Stimulated activated CD4-positive, alpha-beta T cell treated with anti-CD3 and anti-CD28 coated beads, Interleukin-2, amount 100 ng/mL, for 48 hours (primary cell): ENCODE measurements around the gene TRIM14.
"Not testable (repeated sequence)": the region's sequence is repeated elsewhere in the genome, so short reads cannot be mapped to it uniquely, and the experiment has no call there.

Source experiments
- DNase-seq, 2 donors: peaks; one replicate each; pipeline ENCODE4 v3.0.0-alpha.2; 2020

TRIM14 gene

DNA sequence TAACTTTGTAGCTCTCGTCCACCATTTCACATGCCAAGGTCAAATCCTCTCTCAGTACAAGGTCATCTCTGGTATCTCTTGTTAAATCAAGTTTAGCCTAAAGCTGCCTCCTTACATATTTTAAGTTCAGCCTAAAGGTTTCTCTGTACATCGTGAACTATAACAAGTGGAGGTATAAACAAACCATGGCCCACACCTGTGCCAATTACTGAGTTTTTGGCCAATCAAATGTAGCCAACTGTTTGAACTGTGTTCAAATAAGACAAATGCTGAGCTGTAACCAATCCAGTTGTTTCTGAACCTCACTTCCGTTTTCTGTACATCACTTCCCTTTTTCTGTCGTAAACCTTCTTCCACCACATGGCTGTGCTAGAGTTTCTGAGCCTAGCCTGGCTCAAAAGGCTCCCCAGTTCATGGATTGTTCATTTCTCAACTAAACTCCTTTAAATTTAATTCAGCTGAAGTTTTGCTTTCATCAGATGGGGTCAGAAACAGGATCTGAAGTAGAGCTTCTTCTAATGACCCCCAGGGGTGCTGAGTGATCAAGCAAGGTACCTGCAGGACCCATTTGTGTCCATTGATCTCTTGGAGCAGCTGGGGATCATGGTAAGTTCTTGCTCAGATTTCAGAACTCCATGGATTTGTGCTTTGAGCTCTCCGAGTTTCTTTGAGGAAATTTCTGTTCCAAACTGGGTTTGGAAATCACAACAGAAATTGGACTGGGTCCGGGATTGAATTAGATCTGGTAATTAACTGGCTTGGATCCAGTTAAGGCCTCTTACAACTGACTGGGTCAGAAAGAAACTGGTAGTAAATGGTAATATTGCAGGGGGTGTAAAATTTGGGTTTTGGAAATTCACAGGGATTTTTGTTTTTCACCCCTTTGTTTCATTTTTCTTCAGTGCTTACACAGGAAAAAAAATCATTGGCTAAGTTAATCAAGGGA, 73.5 kb downstream of the TRIM14 start:
- no peak for DNase-seq

DNA sequence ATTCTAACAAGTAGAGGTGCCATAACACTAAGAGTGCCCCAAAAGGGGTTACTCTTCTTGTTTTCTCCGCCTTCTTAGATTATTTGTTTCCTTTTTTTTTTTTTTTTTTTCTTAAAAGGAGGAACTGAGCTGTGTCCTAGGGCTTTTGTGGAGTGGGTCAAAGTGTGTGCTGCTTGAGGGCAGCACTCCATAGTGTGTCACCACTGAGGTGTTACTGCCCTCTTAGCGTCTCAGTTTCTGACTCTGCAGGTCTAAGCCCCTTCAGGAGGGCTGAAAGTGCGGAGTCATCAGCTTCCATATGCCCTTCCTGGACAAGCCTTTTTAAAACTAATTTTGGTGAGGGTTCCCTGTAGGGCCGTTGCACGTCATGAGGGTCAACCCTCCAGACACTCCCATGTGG, 75.1 kb downstream of the TRIM14 start:
- DNase-seq = no peak

DNA sequence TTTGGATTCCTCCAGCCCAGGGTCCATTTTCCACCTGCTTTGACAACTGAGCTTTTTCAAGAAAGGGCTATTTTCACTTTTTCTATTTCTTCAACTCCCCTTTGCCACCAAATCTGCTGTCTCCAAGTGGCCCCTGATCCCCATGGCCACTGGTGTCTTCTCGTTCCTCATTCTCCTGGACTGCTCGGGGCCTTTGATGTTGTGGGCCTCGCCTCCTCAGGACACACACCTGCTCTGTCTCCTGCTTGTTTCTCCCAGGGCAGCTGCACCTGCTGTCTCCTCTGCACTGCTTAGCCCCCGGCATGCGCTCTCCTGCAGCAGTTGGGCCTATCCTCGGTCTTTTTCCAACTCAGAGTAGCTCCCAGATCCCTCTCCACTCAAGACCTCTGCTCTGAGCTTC, 78.8 kb downstream of the TRIM14 start:
- DNase-seq = no peak

DNA sequence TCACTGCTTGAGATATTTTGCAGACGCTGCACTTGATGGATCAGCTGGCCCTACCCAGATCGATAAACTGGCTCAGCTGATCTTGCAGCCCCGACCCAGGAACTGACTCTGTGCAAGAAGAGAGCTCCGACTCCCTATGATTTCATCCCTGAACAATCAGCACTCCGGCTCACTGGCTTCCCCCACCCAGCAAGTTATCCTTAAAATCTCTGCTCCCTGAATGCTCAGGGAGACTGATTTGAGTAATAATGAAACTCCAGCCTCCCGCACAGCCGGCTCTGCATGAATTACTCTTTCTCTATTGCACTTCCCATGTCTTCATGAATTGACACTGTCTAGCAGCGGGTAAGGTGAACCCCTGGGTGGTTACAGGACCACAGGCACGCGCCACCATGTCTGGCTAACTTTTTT, 79.4 kb downstream of the TRIM14 start:
- DNase-seq = no peak

DNA sequence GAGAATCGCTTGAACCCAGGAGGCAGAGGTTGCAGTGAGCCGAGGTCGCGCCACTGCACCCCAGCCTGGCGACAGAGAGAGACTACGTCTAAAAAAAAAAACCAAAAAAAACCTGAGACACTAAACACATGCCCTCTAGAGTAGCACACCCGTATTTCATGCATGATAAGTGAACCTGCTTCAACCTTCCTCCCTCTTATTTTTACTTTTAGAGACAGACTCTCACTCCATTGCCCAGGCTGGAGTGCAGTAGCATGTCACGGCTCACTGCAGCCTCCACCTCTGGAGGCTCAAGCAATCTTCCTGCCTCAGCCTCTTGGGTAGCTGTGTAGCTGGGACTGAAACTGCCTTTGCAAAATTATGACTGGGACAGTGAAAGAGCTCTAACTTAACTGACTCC, 80.1 kb downstream of the TRIM14 start:
- DNase-seq = no peak

DNA sequence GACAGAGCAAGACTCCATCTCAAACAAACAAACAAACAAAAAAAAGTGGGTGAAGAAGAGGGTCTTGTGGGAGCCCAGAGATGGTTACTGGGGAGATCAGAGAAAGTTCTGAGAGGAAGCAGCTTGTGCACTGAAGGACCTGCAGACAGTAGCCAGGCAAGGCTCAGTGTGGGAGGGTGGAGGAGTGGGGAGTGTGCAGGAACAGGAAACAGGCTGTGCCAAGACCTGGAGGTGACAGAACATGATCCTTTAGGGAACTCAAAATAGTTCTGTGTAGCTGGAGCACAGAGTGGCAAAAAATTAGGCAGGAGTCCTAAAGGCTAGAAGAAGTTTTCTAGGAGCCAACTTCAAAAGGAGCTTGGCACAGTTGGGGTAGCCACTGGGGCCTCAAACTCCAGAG, 81.7 kb downstream of the TRIM14 start:
- DNase-seq = no peak

DNA sequence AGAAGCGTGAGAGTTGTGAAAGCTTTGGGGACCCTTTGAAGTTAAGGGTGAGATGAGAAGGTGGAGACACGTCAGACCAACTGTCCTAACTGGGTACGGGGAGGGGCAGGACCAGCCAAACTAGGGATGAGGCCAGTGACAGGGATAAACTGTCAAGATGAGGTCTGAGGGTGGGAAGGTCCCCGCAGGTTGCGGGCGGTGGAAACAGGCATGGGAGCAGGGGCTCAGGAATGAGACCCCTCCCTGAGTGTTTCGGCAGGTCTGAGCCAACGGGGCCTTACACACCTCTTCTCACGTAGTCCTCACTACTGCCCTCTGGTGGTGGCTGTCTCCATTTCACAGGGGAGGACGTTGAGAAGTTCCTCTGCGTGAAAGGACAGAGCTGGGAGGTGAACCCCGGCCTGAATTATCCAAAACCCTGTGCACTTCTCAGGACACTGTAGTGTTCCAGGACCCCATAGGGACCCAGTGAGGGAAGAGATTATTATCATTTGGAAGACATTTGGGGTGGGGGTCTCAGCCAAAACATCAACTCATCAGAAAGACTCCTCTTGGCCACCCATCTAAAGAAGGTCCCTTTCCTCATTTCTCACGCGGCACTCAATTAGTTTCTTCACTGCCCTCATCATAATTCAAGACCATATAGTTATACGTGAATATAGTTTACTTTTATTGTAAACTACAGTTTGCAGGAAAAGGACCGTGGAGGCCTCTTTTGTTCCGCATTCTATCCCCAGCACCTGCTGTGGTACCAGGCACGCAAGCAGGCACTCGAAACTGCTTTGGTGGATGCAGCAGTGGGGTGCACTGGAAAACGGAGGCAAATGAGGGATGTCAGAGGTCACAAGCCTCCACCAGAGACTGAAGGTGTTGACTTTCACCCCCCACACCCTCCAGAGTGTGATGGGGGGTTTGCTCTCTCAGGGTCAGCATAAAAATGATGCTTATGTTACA, 84.2 kb downstream of the TRIM14 start:
- peak; percentile 96 for DNase-seq

DNA sequence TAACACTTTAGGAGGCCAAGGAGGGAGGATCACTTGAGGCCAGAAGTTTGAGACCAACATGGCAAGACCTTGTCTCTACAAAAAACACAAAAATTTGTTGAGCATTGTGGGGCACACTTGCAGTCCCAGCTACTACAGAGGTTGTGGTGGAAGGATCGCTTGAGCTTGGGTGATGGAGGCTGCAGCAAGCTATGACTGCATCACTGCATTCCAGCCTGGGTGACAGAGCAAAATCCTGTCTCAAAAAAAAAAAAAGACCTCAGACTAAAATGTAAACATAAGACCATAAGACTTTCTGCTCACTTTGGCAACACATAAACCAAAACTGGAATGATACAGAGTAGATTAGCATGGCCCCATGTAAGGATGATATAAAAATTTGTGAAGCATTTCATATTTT, 87.1 kb downstream of the TRIM14 start:
- no peak for DNase-seq

DNA sequence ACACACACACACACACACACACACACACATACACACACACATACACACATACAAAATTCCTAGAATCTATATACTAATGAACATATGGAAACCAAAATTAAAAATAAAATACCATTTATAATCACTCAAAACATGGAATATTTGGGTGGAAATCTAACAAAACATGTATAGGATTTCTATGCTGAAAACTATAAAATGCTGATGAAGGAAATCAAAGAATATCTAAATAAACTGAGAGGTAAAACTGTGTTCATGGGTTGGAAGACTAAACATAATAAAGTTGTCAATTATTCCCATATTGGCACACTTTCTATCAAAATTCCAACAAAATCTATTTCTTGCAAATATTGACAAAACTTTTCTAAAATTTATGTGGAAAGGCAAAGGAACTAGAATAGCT, 87.9 kb downstream of the TRIM14 start:
- DNase-seq = no peak

DNA sequence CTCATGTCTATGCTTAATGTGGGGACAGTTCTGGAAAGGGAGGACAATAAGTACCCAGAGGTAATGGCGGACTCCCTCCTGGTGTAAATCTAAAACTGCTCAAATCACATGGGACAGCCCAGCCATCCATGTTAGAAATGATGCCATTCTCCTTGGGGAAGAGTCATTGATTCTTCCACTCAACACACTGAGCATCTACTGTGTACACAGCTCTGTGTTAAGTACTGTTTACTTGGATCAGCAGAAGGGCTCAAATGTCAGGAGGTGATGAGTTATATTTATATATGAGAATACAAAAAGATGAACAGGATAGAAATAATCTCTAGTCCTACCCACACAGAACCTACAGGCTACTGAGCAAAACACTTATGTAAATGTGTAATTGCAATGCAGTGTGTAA, 94.3 kb downstream of the TRIM14 start:
- no peak for DNase-seq

DNA sequence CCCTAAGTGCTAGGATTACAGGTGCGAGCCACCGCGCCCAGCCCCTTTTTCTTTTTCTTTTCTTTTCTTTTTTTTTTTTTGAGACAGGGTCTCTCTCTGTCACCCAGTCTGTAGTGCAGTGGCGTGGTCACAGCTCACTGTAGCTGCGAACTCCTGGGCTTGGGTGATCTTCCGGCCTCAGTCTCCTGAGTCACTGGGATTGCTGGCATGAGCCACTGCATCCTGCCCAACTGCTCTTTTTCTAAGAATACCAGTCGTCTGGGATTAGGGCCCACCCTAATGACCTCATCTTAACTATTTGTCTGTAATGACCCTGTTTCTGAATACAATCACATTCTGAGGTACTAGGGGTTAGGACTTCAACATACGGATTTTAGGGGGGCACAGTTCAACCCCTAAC, 96.6 kb downstream of the TRIM14 start:
- no peak for DNase-seq

DNA sequence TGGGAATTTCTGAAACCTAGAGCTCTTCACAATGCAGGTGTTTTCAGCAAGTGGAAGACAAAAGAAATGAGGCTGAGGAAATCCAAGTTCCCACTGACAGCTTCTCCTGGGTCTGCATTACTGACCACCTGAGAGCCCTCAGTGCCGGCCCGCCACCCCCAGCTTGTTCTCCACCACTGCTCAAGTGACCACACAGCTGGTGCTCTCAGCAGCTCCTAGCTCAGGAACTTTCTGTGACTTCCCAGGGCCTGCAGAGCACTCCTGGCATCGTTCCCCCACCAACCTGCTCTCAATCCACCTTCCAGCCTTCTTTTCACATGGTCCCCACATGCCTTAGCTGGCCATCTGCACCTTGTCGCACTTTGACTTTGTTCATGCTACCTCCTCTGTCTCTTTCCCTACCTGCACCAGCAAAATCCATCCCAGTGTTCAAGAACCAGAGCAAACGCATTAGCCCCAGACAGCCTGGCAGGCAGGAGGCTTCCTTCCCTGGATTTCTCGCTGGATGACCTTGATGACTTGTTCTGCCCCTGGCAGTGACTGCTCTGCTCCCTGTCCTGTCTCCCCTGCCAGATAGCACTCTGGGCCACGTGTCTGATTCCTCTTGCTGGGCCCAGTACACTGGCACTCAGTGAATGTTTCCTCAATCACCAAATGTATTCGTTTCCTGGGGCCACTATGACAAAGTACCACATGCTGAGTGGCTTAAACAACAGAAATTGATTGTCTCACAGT, 97.5 kb downstream of the TRIM14 start:
- no peak for DNase-seq

DNA sequence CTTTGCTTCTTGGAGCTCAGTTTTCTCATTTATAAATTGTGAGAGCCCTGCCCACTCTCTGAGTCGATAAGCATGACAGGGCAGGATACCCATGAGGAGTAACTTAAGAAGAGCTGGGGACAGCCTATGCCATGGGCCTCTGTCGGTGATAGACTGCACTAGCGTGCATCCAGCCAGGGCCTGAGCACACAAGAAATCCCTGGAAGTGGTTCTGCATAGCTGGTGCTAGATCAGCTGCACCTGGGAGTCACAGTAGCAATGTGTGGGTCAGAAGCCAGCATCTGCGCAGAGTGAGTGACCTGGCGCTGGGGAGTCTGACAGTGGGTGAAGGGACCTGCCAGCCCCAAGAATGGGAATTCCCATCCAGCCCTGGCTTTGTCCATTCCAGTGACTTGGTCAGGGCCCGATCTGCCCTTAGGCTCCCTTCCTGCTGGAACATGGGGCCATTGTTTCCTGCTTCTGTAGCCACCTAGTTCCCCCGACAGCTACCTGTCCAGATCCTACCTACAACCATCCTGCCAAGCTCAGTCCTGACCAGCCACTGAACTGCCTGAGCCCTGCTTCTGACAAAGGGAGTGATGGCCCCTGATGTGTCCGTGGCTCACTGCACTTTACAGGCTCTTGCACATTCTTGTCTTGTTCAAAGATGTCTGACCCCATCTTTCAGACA, 98.4 kb downstream of the TRIM14 start:
- DNase-seq = no peak

DNA sequence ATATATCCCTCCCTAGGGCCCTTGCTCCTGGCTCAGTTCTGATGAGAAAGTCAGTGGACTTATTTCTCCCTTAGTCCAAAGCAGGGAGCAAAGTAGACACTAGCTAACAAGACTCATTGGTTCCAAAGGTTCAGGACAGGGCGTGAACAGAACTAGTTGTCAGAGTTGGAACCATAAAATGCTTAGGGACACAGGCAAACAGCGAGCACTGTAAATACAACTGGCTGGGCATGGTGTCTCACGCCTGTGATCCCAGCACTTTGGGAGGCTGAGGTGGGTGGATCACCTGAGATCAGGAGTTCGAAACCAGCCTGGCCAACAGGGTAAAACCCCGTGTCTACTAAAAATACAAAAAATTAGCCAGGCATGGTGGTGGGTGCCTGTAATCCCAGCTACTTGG, 99.2 kb downstream of the TRIM14 start:
- not testable (repeated sequence) for DNase-seq
